Spinal cord (tissue), 10 donors: ENCODE results near the gene SYCE3. TPM values are rescaled to one million over a fixed set of nuclear protein-coding genes. Genes with fewer than 3 reads are reported as not detected.

Experiments
- DNase-seq, 6 donors: peaks; one replicate each; pipeline versions ENCODE4 v3.0.0 to v3.0.0-alpha.2; 2013 to 2015; ENCODE audit warnings: low spot score in 6 of 6, low read depth in 4 of 6
- H3K27ac ChIP-seq: one replicate; pipeline ENCODE4 v1.5.1; 2013; ENCODE audit warnings: low read depth, low read length, control low read depth
- H3K27me3 ChIP-seq: one replicate; pipeline ENCODE4 v1.6.1; 2013; ENCODE audit warnings: low read length; ENCODE audit not compliant: control insufficient read depth, insufficient read depth
- H3K36me3 ChIP-seq: one replicate; pipeline ENCODE4 v1.6.1; 2013; ENCODE audit warnings: low read length; ENCODE audit not compliant: control insufficient read depth, insufficient read depth
- H3K4me1 ChIP-seq: one replicate; pipeline ENCODE4 v1.6.1; 2013; ENCODE audit warnings: low read length; ENCODE audit not compliant: control insufficient read depth, insufficient read depth
- H3K4me3 ChIP-seq: one replicate; pipeline ENCODE4 v1.5.1; 2013; ENCODE audit warnings: low read depth, low read length, control low read depth
- H3K9me3 ChIP-seq: one replicate; pipeline ENCODE4 v1.6.1; 2013; ENCODE audit warnings: low read length; ENCODE audit not compliant: control insufficient read depth, insufficient read depth
- WGBS: methylation state at CpG from one replicate; pipeline ENCODE4 v1.1.5; 2013; ENCODE audit warnings: missing lambda C conversion rate; ENCODE audit not compliant: insufficient coverage; 5-methylcytosine and 5-hydroxymethylcytosine counted together
- polyA plus RNA-seq, 2 donors: library from polyadenylated mRNA; unstranded; fragments of 120-200 nt; gene quantifications; one replicate each; pipeline ENCODE4 v1.2.1, GENCODE V29; 2013; ENCODE audit not compliant: insufficient read length in 2 of 2
- total RNA-seq, 2 donors: library from RNA; depleted of rRNA in 1 of 2; stranded (reverse); fragments of 120-200 nt in 1 of 2; fragments of >200 nt in 1 of 2; gene quantifications; one replicate each; pipeline versions ENCODE4 v1.2.3 to v1.2.4, GENCODE V29; 2013 to 2014
- donor health status: healthy.

Gene SYCE3
- total and polyA plus RNA-seq, 4 donors: 0.66 TPM; not detected in 3

DNA sequence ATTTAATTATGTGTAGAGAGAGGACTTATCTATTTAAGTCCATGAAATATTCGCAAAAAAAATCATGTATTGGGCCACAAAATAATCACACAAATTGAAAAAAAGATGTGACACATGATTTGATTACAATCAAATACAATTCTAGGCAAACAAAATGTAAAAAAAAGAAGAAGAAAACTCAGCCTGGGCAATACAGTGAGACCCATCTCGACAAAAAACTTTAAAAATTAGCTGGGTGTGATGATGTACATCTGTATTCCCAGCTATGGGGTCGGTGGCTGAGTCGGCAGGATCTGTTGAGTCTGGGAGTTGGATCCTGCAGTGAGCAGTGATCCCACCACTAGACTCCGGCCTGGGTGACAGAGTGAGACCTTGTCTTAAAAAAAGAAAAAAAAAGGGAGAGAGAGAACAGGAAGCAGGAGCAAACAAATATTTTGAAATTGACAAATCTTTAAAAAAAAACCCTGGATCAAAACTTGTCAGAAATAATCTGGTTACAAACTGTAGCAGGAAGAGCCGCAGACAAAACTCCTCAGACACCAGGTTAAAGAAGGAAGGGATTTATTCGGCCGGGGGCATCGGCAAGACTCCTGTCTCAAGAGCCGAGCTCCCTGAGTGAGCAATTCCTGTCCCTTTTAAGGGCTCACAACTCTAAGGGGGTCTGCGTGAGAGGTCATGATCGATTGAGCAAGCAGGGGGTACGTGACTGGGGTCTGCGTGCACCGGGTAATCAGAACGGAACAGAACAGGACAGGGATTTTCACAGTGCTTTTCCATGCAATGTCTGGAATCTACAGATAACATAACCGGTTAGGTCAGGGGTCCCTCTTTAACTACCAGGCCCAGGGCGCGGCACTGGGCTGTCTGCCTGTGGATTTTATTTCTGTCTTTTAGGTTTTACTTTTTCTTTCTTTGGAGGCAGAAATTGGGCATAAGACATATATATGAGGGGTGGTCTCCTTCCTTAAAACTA is 29.6 kb downstream of the SYCE3 start:
- peaks cover 2% of the 10 kb centered on the region for H3K36me3 ChIP-seq
- 76% methylated on average over 12 of the region's 19 CpGs for WGBS
- no peak overlapping the region for H3K4me3 ChIP-seq
- H3K4me1 ChIP-seq: peaks cover 34% of the 10 kb centered on the region
- H3K9me3 ChIP-seq: no peaks in the 10 kb centered on the region
- no peak for DNase-seq
- H3K27me3 ChIP-seq: peaks cover 64% of the 10 kb centered on the region
- H3K27ac ChIP-seq: no peak overlapping the region

DNA sequence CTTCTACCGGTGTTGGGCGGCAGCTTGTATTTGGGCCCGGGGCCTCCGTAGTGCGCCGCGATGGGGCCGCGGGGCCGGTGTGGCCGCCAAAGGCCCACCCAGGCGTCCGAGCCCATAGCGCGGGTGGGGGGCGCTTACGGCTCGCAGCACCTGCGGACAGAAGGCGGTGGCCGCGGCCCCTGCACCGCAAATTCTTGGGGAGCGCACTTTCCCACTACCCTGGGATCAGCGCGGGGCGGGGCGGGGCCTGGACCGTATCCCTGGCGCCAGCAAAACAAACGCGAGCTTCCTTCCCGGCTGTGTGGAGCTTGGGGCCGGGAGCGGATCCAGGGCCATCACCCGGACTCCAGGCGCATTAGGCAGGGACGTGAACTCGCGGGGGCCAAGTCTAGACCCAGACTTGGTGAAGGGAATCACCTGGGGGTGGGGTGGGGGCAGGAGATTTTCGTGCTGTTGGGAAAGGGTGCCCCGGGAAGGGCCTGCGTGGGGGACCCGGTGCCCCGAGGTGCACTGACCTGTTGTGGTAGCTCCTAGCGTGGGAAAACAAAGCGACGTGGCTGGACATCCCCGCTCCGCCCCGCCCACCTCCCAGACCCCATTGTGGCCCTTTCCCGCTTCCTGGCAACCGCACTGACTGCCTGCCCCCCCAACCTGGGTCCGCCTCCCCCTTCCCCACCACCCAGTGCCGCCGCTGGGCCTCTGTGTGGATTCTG is 30.6 kb downstream of the SYCE3 start:
- peak in 2 of 6 donors; percentile 37 to 64 for DNase-seq
- H3K9me3 ChIP-seq: no peaks in the 10 kb centered on the region
- peaks cover 8% of the 10 kb centered on the region for H3K36me3 ChIP-seq
- H3K4me1 ChIP-seq: peaks cover 40% of the 10 kb centered on the region
- no peak overlapping the region for H3K27ac ChIP-seq
- peak overlapping the region; percentile 12 for H3K4me3 ChIP-seq
- peaks cover 64% of the 10 kb centered on the region for H3K27me3 ChIP-seq
- 1% methylated on average over 47 of the region's 56 CpGs for WGBS

DNA sequence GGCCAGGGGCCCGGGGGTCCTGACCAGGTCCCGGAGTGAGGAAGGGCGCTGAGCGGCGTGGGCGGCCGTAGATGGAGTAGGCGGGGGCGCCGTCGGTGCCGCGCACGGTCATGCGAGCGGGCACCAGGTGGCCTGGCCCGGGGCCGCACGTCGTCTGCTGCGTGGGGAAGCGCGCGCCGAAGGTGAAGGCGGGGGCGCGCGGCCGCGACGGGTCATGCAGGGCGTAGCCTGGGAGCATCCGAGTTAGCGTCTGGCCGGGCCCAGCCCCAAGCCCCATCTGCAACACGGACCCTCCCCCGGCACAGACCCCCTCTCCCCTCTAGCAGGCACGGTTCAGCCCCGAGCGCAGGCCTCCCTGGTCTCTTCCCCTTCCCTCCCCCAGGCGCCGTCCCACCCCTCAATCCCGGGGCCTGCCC is 31.2 kb downstream of the SYCE3 start:
- Histone ChIP-seq H3K27ac (peak overlapping the region; percentile 33), H3K9me3 (no peaks in the 10 kb centered on the region), H3K4me3 (peak overlapping the region; percentile 9), H3K27me3 (peaks cover 62% of the 10 kb centered on the region), H3K36me3 (peaks cover 8% of the 10 kb centered on the region), H3K4me1 (peaks cover 46% of the 10 kb centered on the region)
- WGBS: 1% methylated on average over 44 of the region's 44 CpGs
- peak in 1 of 6 donors; percentile 29 for DNase-seq

DNA sequence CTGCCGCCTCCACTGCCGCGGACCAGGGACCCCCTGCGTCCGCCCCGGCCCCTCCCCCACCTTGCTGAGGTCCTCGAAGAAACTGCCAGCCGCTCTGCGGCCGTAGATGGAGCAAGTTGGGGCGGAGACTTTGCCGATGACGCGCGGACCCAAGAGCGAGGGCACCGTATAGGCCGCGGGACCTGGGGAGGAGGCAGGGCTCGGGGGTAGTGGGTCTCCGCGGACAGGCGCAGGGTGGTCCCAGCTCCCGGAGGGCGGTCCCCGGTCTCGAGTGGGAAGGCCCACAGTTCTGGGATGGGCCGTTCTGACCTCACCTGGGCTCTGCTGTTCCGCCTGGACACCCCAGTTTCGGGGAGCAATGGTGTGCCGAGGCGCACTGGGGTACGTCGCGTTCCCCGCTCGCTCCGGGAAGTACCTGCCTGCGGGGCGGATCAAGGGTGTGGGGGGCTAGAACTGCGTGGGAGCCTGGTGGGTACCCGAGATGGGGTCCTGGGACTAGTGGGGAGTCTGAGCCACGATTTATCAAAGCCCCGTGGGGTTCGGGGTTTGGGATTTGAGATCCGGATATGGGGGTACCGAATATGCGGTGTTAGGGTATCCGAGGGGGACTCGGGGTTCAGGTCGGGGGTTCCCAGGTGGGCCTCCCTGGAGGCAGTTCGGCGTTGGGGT is 31.7 kb downstream of the SYCE3 start:
- Histone ChIP-seq H3K4me3 (peak overlapping the region; percentile 29), H3K4me1 (peaks cover 48% of the 10 kb centered on the region), H3K9me3 (no peaks in the 10 kb centered on the region), H3K27me3 (peaks cover 62% of the 10 kb centered on the region), H3K36me3 (peaks cover 8% of the 10 kb centered on the region), H3K27ac (peak overlapping the region; percentile 33)
- WGBS: 7% methylated on average over 53 of the region's 53 CpGs
- peak in 2 of 6 donors; percentile 46 to 65 for DNase-seq

GRCh38 chr22:50530580-50530876 is 32.2 kb downstream of the SYCE3 start:
- Histone ChIP-seq H3K9me3 (no peaks in the 10 kb centered on the region), H3K4me3 (peak overlapping the region; percentile 29), H3K27me3 (peaks cover 59% of the 10 kb centered on the region), H3K4me1 (peaks cover 48% of the 10 kb centered on the region), H3K27ac (peak overlapping the region; percentile 15), H3K36me3 (peaks cover 8% of the 10 kb centered on the region)
- WGBS: 5% methylated on average over 21 of the region's 21 CpGs
- DNase-seq: no peak

GRCh38 chr22:50529897-50530579 is 32.7 kb downstream of the SYCE3 start, which contains the start of gene TYMP:
TSS of gene TYMP (minus strand) at chr22:50530012. CDS start at chr22:50529709, 303 bp downstream.
- Histone ChIP-seq H3K4me1 (peaks cover 49% of the 10 kb centered on the region), H3K9me3 (no peaks in the 10 kb centered on the region), H3K27ac (peak within 1 kb of the TSS; percentile 15), H3K4me3 (peak within 1 kb of the TSS; percentile 29), H3K36me3 (peaks cover 9% of the 10 kb centered on the region), H3K27me3 (peaks cover 58% of the 10 kb centered on the region)
- DNase-seq: peak in 1 of 6 donors; percentile 59
- 1% methylated on average over 92 of the region's 92 CpGs for WGBS

DNA sequence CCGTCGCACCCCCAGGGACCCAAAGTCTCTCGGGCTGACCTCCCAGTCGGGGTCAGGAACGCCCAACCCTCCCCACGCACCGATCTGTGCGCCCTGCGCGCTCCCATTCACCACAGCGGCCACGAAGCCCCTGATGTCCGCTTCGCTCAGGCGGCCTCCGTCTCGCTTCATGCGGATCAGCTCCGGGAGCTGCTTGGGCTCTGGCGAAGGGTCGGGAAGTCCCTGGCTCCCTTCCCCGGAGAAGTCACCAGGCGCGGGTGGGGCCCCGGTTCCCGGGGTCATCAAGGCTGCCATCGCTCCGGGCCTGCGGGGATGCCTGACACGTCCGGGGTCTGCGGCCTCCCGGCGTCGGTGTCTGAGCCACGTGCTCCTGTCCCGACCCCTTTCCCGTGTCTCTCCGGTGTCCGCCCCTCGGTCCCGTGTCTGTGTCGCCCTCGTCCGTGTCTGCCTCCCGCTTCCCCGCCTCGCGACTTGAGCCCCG is 33.3 kb downstream of the SYCE3 start:
- peak in 1 of 6 donors; percentile 29 for DNase-seq
- Histone ChIP-seq H3K9me3 (no peaks in the 10 kb centered on the region), H3K27me3 (peaks cover 56% of the 10 kb centered on the region), H3K36me3 (peaks cover 13% of the 10 kb centered on the region), H3K4me1 (peaks cover 55% of the 10 kb centered on the region), H3K4me3 (peak overlapping the region; percentile 9), H3K27ac (no peak overlapping the region)
- 8% methylated on average over 50 of the region's 50 CpGs for WGBS

GRCh38 chr22:50528682-50529415 is 33.9 kb downstream of the SYCE3 start:
- no peak for DNase-seq
- H3K4me1 ChIP-seq: peaks cover 61% of the 10 kb centered on the region
- WGBS: 52% methylated on average over 15 of the region's 15 CpGs
- peaks cover 19% of the 10 kb centered on the region for H3K36me3 ChIP-seq
- no peaks in the 10 kb centered on the region for H3K9me3 ChIP-seq
- H3K27ac ChIP-seq: no peak overlapping the region
- peaks cover 50% of the 10 kb centered on the region for H3K27me3 ChIP-seq
- H3K4me3 ChIP-seq: no peak overlapping the region
